ENCODE measurements around the gene ARHGEF5.
"Not testable (repeated sequence)": the region's sequence is repeated elsewhere in the genome, so short reads cannot be mapped to it uniquely, and the experiment has no call there.

The ARHGEF5 gene

GRCh38 chr7:144384555-144385245, 29.5 kb downstream of the ARHGEF5 start:
- no peak for DNase-seq

- DNase-seq, result no peak
Measured at GRCh38 chr7:144386741-144387140, 31.5 kb downstream of the ARHGEF5 start.

DNA sequence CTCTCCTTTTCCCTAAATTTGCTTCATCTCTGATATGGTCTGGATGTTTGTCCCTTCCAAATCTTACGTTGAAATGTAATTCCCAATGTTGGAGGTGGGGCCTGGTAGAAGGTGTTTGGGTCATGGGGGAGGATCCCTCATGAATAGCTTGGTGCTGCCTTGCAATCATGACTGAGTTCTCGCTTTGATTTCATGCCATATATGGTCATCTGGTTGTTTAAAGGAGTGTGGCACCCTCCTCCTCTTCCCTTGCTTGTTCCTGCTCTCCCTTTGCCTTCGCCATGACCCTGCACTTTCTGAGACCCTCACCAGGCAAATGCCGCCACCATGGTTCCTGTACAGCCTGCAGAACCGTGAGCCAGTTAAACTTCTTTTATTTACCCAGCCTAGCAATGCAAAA, 33.7 kb downstream of the ARHGEF5 start:
- no peak for DNase-seq

GRCh38 chr7:144390481-144390880, 35.3 kb downstream of the ARHGEF5 start:
- DNase-seq, result no peak

DNA sequence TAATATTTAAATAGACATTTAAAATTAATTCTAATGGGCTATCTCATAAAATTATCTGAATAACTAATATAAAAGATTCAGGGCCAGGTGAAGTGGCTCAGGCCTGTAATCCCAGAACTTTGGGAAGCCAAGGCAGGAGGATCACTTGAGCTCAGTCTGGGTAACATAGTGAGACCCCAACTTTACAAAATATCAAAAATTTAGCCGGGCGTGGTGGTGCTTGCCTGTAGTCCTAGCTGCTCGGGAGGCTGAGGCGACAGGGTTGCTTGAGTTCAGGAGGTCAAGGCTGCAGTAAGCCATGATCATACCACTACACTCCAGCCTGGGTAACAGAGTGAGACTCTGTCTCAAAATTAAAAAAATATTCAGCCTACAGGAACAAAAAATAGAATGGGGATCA, 35.8 kb downstream of the ARHGEF5 start:
- DNase-seq, result no peak

- DNase-seq, result peak; percentile 52
Measured at GRCh38 chr7:144391823-144392255, 36.6 kb downstream of the ARHGEF5 start.

GRCh38 chr7:144397086-144397485, 41.9 kb downstream of the ARHGEF5 start:
- no peak for DNase-seq

DNA sequence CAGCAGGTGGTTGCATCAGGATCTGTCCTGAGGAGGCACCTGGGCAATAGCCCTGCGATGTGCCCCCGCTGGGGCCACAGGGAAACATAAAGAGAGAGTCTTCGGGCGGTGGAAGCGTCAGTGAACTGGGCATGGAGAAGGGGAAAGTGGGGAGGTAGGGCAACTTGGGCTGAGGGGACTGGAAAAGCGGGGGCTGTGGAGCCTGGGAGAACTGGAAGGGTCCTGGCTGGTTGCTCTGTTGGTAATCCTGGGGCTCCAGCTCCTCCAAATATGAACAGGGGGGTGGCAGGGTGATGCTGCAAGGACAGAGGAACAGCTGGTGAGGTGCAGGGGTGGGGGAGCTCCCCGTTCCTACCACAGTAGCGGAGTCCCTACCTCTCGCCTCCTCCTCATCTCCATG, 43.1 kb downstream of the ARHGEF5 start:
- DNase-seq, result no peak

DNA sequence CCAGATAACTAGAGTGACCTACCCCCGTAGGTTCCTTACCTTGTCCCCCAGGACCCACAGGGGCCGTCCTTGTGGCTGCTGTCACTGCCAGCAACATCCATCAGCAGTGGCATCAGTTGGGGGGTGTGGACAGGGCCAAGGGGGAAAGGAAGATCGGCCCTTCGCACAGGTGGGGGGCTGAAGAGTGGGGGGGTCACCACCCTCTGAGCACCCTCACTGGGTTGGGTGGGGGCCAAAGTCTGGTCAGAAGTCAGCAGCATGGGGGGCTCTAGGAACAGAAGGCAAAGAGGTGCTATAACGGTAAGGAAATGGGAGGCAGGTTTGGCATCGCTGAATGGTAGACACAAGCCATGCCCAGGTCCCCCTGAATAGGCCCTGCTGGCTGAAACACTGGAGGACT, 43.7 kb downstream of the ARHGEF5 start:
- DNase-seq, result no peak

- no peak for DNase-seq
Measured at GRCh38 chr7:144399946-144400345, 44.7 kb downstream of the ARHGEF5 start.

- no peak for DNase-seq
Measured at GRCh38 chr7:144401490-144401889, 46.3 kb downstream of the ARHGEF5 start.

- DNase-seq, result no peak
Measured at GRCh38 chr7:144403102-144403501, 47.9 kb downstream of the ARHGEF5 start.

DNA sequence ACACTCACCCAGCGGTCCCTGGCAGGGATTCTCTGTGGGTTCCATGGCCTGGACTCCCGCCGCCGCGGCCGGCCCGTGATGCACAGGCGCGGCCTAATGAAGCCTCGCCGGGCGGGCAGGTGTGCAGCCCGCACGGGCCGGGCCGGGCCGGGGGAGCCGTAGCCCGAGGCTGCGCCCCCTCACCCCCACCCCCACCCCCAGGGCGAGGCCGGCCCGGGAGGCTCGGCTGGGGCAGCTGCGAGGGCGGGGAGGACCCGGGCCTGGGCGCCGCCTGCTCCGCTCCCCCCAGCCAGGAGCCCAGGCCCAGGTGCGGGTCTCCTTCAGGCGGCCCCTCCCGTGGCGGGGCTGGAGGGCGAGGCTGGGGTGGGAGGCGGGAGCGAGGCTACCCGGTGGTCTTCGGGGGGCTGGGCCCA, 48.5 kb downstream of the ARHGEF5 start, which contains the start of gene NOBOX:
Gene NOBOX, minus strand, starts transcription at position 45 of the 413 bp plus-strand sequence.
- no peak for DNase-seq

- no peak for DNase-seq
Measured at GRCh38 chr7:144404946-144405345, 49.7 kb downstream of the ARHGEF5 start.

GRCh38 chr7:144407266-144407931, 52.2 kb downstream of the ARHGEF5 start:
- DNase-seq, result no peak

GRCh38 chr7:144408121-144408520, 52.9 kb downstream of the ARHGEF5 start:
- DNase-seq, result no peak

GRCh38 chr7:144410441-144410840, 55.2 kb downstream of the ARHGEF5 start:
- no peak for DNase-seq

GRCh38 chr7:144414815-144415214, 59.6 kb downstream of the ARHGEF5 start:
- DNase-seq, result peak; percentile 29

- no peak for DNase-seq
Measured at GRCh38 chr7:144415858-144416257, 60.7 kb downstream of the ARHGEF5 start.

GRCh38 chr7:144416341-144416740, 61.1 kb downstream of the ARHGEF5 start:
- no peak for DNase-seq

GRCh38 chr7:144418931-144419330, 63.7 kb downstream of the ARHGEF5 start:
- not testable (repeated sequence) for DNase-seq

DNA sequence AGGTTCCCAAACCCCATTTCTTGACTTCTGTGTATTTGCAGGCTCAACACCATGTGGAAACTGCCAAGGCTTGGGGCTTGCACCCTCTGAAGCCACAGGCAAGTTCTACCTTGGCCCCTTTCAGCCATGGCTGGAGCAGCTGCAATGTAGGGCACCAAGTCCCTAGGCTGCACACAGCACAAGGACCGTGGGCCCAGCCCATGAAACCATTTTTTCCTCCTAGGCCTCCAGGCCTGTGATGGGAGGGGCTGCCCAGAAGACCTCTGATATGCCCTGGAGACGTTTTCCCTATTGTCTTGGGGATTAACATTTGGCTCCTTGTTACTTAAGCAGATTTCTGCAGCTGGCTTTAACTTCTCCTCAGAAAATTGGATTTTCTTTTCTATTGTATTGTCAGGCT, 72.3 kb downstream of the ARHGEF5 start:
- DNase-seq, result not testable (repeated sequence)

GRCh38 chr7:144428431-144428830, 73.2 kb downstream of the ARHGEF5 start:
- DNase-seq, result no peak

All from inflammatory macrophage treated with lipopolysaccharide for 4 hours (primary cell).